HG02884 (cell line): ENCODE measurements around the gene EPHA3.

ENCODE experiments used
- ATAC-seq: cut with Tn5 transposase; IDR thresholded peaks from one replicate; pipeline ENCODE4 v1.9.1; 2021; ENCODE audit warnings: mild to moderate bottlenecking, moderate library complexity; ENCODE audit not compliant: unreplicated experiment

The EPHA3 gene

GRCh38 chr3:89278302-89279025 lies 171.0 kb downstream of the EPHA3 start:
- ATAC-seq: no peak

- ATAC-seq: no peak
Measured at GRCh38 chr3:89280301-89280700, 172.9 kb downstream of the EPHA3 start.

GRCh38 chr3:89280822-89281365 lies 173.5 kb downstream of the EPHA3 start:
- ATAC-seq: no peak

- no peak for ATAC-seq
Measured at GRCh38 chr3:89287902-89288508, 180.6 kb downstream of the EPHA3 start.

GRCh38 chr3:89289574-89290190 lies 182.3 kb downstream of the EPHA3 start:
- no peak for ATAC-seq

- ATAC-seq: no peak
Measured at GRCh38 chr3:89297199-89297598, 189.8 kb downstream of the EPHA3 start.

- no peak for ATAC-seq
Measured at GRCh38 chr3:89300526-89300925, 193.1 kb downstream of the EPHA3 start.

GRCh38 chr3:89300981-89301380 lies 193.6 kb downstream of the EPHA3 start:
- no peak for ATAC-seq

GRCh38 chr3:89303701-89304100 lies 196.3 kb downstream of the EPHA3 start:
- no peak for ATAC-seq

GRCh38 chr3:89306540-89306939 lies 199.1 kb downstream of the EPHA3 start:
- no peak for ATAC-seq

GRCh38 chr3:89311581-89311980 lies 204.2 kb downstream of the EPHA3 start:
- no peak for ATAC-seq

- no peak for ATAC-seq
Measured at GRCh38 chr3:89312141-89312540, 204.7 kb downstream of the EPHA3 start.

- no peak for ATAC-seq
Measured at GRCh38 chr3:89314454-89315098, 207.2 kb downstream of the EPHA3 start.

- no peak for ATAC-seq
Measured at GRCh38 chr3:89315750-89316470, 208.5 kb downstream of the EPHA3 start.

- ATAC-seq: no peak
Measured at GRCh38 chr3:89320186-89320585, 212.8 kb downstream of the EPHA3 start.

- no peak for ATAC-seq
Measured at GRCh38 chr3:89326997-89327396, 219.6 kb downstream of the EPHA3 start.

GRCh38 chr3:89332386-89332785 lies 225.0 kb downstream of the EPHA3 start:
- ATAC-seq: no peak

GRCh38 chr3:89332793-89333192 lies 225.4 kb downstream of the EPHA3 start:
- ATAC-seq: no peak

GRCh38 chr3:89335693-89336092 lies 228.3 kb downstream of the EPHA3 start:
- ATAC-seq: no peak

- ATAC-seq: no peak
Measured at GRCh38 chr3:89340408-89340807, 233.0 kb downstream of the EPHA3 start.

- ATAC-seq: no peak
Measured at GRCh38 chr3:89344076-89344475, 236.7 kb downstream of the EPHA3 start.
